ENCODE data around the gene CYP2J2.

GRCh38 chr1:59948990-59949389, 22.4 kb upstream of the CYP2J2 start:
- TF ChIP-seq CTCF (IDR thresholded peaks at IDR 0.05) (no peak), POLR2A (IDR thresholded peaks at IDR 0.05) (no peak)

Measured in body of pancreas (tissue), 4 donors.